ENCODE measurements around the gene UTP4. TPM values are rescaled to one million over a fixed set of nuclear protein-coding genes. Genes with fewer than 3 reads are reported as not detected.

Gene UTP4
- total RNA-seq, 1 experiment from 2014 or later = 125 TPM

DNA sequence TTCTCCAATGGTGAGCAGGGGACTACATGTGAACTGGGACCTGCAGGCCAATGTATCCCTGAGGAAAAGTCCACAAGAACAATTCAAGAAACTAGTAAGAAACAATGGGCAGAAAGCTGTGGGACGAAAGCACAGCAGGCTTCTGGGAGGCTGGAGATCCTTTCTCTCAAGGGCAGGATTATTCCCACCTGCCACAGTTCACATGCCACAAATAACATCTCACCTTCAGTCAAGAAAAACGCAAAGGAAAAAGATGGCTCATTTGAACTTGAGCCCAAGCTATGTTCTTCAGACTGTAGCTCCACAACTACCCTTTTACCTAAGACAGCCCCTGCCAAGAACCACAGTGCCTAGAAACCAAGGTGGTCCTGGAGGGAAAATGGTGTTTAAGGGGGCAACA lies 14.0 kb upstream of the UTP4 start:
- ChIA-PET RAD21 (ENCODE audit: low non-redundant PET in 1 of 2, low total read pairs in 2 of 2, uncharacterized antibody in 2 of 2, unreplicated experiment in 2 of 2) (no interaction called here), CTCF (interaction anchor here (1.0 kb wide), 1 partner anchor 215 kb away, joined by 3 read pairs; no protein-coding TSS in a partner anchor), POLR2A (interaction anchor here (0.6 to 0.9 kb wide), 4 partner anchors 10 to 272 kb away, joined by 3 to 6 read pairs (median 4); no protein-coding TSS in a partner anchor)
- no peak overlapping the region for H3K4me2 ChIP-seq (ENCODE audit: low read length)
- intact Hi-C loops (cut with micrococcal nuclease) = no loop called here
- no peaks in the 10 kb centered on the region for H3K27me3 ChIP-seq (ENCODE audit: insufficient read depth, low read length)
- H3K4me1 ChIP-seq (ENCODE audit: control insufficient read depth in 1 of 2, insufficient read depth in 2 of 2, low read length in 2 of 2) = peaks cover 0 to 5% of the 10 kb centered on the region in 2 experiments; a peak in 2 of 4 replicates
- H3K79me2 ChIP-seq (ENCODE audit: insufficient read depth, low read length) = peaks cover 55% of the 10 kb centered on the region
- TF ChIP-seq SP1 (IDR thresholded peaks at IDR 0.05; ENCODE audit: low read depth) (no peak), RAD21 (IDR thresholded peaks at IDR 0.05; ENCODE audit: low read depth) (no peak), CBX3 (IDR thresholded peaks at IDR 0.05; ENCODE audit: low read depth) (no peak), JUND (IDR thresholded peaks at IDR 0.05) (no peak), SIN3A (IDR thresholded peaks at IDR 0.05; ENCODE audit: low read depth) (no peak), ELF1 (IDR thresholded peaks at IDR 0.05; ENCODE audit: borderline replicate concordance, low read depth) (no peak)
- TF ChIP-seq, protein P1, sequence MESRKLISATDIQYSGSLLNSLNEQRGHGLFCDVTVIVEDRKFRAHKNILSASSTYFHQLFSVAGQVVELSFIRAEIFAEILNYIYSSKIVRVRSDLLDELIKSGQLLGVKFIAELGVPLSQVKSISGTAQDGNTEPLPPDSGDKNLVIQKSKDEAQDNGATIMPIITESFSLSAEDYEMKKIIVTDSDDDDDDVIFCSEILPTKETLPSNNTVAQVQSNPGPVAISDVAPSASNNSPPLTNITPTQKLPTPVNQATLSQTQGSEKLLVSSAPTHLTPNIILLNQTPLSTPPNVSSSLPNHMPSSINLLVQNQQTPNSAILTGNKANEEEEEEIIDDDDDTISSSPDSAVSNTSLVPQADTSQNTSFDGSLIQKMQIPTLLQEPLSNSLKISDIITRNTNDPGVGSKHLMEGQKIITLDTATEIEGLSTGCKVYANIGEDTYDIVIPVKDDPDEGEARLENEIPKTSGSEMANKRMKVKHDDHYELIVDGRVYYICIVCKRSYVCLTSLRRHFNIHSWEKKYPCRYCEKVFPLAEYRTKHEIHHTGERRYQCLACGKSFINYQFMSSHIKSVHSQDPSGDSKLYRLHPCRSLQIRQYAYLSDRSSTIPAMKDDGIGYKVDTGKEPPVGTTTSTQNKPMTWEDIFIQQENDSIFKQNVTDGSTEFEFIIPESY (IDR thresholded peaks at IDR 0.05; ENCODE audit: extremely low read depth, insufficient replicate concordance, low read length) = no peak
- TF ChIP-seq, protein P2, sequence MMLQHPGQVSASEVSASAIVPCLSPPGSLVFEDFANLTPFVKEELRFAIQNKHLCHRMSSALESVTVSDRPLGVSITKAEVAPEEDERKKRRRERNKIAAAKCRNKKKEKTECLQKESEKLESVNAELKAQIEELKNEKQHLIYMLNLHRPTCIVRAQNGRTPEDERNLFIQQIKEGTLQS (IDR thresholded peaks at IDR 0.05) = no peak
- H3K36me3 ChIP-seq (ENCODE audit: control insufficient read depth in 1 of 2, insufficient read depth in 2 of 2, low read length in 2 of 2) = peaks cover 41 to 81% of the 10 kb centered on the region in 2 experiments
- DNase-seq (ENCODE audit: low read depth, low spot score) (no peak), ATAC-seq (peak; percentile 7; the same call in 1 of the 2 replicates)
- no peak overlapping the region for H3K9ac ChIP-seq (ENCODE audit: low read length)
- no peak overlapping the region for H3K27ac ChIP-seq (ENCODE audit: low read depth, low read length)
- H3K9me2 ChIP-seq (ENCODE audit: insufficient read depth) = no peaks in the 10 kb centered on the region
- TSS peak; percentile 31 for BruUV-seq (replicated peaks)
- H3K9me3 ChIP-seq (ENCODE audit: control insufficient read depth in 1 of 2, insufficient read depth in 1 of 2, low read depth in 1 of 2, low read length in 2 of 2) = no peaks in the 10 kb centered on the region
- H3K4me3 ChIP-seq (replicated peaks in 1 of 2; ENCODE audit: low read depth in 1 of 2, low read length in 2 of 2) = no peak overlapping the region
- H4K20me1 ChIP-seq (ENCODE audit: insufficient read depth) = peaks cover 11% of the 10 kb centered on the region; the same call in 1 of the 2 replicates
- no peak overlapping the region for H2AFZ ChIP-seq (ENCODE audit: low read depth, low read length, poor library complexity, severe bottlenecking)

All from HCT116 (cell line).